HG03521 (cell line): ENCODE measurements around the gene EMP1.

Experiments used
- ATAC-seq: cut with Tn5 transposase; IDR thresholded peaks from one replicate; pipeline ENCODE4 v1.9.1; 2021; ENCODE audit warnings: mild to moderate bottlenecking, moderate library complexity; ENCODE audit not compliant: unreplicated experiment

The EMP1 gene

DNA sequence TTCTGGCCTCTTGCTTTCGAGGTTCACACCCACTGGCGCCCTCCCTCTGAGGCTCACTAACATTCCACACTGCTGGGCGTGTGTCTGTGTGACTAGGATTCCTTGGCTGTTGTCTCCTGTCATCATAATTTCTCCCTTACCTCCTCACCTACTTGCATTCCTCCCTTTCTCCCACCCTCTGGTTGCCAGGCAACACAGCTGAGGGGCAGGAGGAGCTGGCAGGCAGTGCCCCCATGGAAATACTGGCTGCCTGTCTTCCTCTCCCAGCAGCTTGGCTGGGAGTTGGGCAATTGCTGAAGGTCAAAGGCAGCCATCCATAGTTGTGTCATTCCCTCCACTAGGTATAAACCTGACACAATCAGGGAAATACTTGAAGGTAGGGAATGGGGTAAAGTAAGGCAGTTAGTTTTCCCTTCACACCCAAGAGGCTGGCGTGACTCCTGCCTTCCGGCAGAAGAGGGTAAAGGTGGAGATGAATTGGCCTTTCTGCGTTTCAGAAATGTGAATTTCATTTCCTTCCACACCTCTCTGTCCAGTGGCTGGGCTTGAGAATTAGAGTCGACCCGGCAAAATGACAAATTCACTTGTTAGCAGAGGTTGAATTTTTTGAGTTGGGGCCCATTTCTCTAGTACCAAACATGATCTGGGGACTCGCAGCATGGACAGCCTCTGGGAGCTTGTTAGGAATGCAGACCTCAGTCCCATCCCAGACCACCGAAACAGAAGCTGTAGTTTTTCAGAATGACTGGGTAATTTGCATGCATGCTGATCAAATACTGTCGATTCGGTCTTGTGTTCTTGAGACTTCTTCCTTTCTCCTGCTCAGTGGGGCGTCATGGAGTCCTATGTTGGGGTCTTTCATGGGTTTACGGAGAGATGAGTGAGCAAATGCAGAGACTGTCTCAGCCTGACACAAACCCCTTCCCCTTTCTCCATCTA, 24.3 kb upstream of the EMP1 start:
- ATAC-seq, result no peak

GRCh38 chr12:13173012-13173932, 23.3 kb upstream of the EMP1 start:
- ATAC-seq, result peak; percentile 90

DNA sequence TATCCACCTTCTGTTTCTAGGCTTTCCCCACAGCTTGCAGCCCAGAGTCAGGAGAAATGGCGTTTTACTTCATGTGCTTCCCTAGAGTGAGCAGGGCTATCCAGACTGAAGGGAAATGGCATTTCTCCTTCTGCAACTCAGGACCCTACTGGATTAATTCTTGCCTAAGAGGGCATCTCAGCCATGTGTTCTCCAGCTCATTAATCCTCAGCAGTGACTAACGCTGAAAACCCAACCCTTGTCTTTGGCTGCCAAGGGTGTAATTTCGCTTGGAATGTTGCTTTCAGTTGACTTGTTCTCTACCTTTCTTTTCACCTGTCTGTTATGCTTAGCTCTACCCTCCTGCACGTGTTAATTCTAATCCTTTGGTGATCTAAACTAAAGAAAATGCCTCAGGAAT, 21.0 kb upstream of the EMP1 start:
- no peak for ATAC-seq

DNA sequence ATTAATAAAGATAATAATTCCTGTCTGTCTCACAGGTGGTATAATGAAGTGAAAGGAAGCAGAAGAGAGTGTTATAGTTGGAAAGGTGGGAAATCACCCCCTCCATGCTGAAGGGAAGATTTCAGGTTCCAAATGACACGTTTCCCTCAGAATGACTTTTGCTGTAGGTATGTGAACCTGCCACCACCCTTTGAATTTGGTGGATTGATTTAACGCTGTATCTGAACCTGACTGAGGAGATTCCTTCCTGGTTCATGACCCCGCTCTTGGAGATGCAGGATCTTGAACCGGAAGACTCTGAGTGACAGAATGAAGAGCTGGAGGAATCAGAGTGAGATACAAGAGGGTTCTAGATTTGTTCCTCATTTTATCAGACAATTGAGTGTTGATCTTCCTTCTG, 20.3 kb upstream of the EMP1 start:
- no peak for ATAC-seq

- ATAC-seq, result no peak
Observed at GRCh38 chr12:13177373-13177772, 19.2 kb upstream of the EMP1 start.

- ATAC-seq, result no peak
Observed at GRCh38 chr12:13177906-13178305, 18.6 kb upstream of the EMP1 start.

- no peak for ATAC-seq
Observed at GRCh38 chr12:13178568-13179210, 17.8 kb upstream of the EMP1 start.

- ATAC-seq, result no peak
Observed at GRCh38 chr12:13179211-13180074, 17.1 kb upstream of the EMP1 start.

DNA sequence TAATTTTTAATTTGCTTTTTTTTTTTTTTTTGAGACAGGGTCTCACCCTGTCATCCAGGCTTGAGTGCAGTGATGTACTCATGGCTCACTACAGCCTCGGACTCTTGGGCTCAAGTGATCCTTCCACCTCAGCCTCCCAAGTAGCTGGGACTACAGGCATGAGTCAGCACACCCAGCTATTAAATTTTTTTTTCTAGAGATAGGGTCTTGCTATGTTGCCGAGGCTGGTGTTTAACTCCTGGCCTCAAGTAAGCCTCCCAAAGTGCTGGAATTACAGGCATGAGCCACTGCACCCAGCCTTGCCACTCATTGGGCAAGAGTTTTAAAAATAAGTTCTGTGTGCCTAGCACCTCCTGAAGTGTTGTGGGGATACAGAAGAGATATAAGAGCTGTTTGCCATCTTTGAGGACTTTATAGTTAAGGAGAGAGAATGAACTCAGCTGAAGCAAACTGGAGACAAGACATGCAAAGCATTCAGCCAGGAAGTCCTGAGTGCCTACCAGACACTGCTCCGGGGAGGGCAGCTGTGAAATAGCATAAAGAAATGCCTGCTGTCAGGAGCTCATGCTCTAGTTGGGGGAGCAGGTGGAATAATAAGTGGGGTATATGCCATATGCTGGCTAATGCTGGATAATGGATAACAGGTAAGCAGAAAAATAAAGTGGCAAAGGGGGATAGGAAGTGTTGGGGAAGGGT, 15.0 kb upstream of the EMP1 start:
- no peak for ATAC-seq

- ATAC-seq, result no peak
Observed at GRCh38 chr12:13182881-13183280, 13.6 kb upstream of the EMP1 start.

DNA sequence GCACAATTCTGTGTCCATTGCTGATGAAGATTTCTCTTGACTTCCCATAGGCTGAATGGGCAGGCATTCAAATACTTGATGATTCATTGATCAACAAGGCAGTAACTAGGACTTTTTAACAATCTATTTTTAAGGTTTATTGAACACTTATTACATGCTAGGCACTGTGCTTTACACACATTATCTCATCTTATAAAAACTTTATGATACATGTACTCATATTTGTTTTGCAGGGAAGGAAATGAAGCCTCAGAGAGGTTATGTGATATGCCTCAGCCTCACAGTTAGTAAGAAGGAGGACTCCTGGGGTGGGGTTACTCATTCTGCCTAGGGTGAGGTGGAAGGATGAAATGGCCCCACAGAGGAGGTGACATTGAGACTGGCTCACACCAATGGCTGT, 12.9 kb upstream of the EMP1 start:
- no peak for ATAC-seq

DNA sequence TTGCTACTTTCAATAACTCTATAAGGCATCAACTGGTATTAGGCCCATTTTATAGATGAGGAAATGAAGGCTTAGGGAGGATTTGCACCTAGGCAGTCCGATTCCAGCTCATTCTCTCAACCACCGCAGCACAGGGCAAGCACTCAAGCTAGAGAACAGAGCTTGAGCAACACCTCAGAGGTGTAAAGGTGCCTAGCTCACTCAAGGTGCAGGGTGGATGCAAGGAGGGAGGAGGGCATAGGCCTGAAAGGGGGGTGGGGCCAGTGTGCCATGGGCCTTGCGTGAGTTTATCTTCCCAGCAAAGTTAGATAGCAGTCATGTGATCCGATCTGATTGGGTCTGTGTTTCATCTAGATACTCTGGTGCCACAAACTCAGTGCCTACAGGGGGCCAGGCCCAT, 10.2 kb upstream of the EMP1 start:
- ATAC-seq, result no peak

- peak; percentile 59 for ATAC-seq
Observed at GRCh38 chr12:13187399-13187798, 9.1 kb upstream of the EMP1 start.

GRCh38 chr12:13189264-13189663, 7.3 kb upstream of the EMP1 start:
- no peak for ATAC-seq

DNA sequence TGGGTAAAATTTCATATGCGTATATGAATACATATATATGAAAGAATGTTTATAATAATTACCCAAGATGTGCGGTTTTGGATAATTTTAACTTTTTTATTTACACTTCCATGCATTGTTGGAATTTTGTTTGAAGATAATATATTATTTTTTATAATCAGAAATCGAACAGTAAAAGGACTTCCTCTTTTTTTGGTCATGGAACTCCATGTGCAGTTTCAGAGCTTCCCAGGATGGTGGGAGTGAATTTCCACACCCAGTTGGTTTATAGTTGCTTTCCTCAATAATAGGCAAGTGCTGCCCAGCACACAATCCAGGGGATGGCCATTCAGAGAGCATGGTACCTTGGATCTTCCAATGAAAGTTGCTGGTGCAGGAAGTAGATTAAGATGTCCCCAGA, 6.3 kb upstream of the EMP1 start:
- no peak for ATAC-seq

DNA sequence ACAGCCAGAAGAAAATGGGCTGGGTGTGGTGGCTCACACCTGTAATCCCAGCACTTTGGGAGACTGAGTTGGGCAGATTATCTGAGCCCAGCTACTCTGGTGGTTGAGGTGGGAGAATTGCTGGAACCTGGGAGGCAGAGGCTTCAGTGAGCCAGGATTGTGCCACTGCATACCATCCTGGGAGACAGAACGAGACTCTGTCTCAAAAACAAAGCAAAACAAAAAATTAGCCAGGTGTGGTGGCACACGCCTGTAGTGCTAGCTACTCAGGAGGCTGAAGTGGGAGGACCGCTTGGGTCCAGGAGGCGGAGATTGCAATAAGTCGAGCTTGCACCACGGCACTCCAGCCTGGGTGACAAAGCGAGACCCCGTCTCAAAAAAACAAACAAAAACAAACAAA, 3.8 kb upstream of the EMP1 start:
- no peak for ATAC-seq

DNA sequence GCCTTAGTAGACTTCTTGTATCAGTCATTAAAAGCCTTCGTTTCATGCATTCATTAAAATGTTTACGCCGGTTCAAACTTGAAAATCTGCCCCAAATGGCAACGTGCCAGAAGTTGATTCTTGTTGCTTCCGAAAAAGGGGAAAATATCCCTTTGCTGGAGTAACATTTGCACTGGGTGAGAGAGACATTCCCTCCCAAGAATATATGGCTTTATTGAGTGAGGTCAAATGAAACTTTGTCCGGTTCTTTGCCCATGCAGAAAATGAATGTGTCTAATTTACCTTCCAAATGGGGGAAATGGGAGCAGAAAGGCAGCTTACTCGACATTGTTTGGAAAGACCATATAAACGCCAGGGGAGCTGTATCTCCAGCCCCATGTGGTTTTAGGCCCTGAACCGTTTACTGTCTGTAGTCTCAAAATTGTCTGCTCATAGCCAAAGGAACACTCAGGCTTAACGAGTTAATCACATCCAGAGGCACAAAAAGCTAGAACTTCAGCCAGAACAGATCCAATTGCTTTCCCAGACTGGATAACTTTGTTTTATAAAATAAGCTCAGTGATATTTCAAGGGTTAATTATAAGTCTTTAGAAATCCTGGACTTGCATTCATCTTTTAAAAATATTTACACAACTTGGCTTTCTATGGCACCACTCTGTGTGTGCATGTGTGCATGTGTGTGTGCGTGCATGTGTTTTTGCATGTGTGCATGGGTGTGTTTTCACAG, 2.9 kb upstream of the EMP1 start:
- ATAC-seq, result no peak

DNA sequence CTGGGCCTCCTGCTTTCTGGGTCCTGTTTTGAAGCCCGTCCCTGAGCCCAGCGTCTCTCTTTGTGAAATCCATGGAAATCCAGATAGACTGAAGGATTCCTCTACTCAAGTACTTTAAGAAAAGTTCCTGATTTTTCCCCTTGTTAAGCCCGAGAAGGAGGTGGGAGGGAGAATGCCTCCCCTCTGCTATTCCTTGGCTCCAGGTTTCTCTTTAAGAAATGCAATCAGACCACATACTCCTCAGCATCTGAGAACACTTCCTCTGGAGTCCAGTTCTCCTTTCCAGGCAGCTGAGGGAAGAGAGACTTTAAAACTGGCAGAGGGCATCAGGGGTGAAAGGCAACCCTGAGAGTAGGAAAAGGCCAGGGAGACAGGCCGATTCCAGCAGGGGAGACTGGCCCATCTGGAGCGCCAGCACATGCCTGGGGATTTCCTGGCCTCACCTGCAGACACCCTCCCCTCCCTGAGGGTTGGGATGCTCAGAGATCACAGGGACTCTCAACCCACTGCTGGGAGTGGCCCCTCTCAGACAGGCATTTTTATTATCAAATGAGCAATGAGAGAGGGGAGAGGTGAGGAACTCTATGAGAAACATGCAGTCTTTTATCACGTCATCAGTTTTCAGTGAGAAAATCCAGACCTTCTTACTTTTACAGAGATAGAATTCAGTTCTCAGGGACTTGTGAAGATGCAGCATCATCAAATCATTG, 2.0 kb upstream of the EMP1 start:
- no peak for ATAC-seq
